IPS-20b (cell line): Measurements from ENCODE around the gene RPL13.
"Not testable (repeated sequence)": the region's sequence is repeated elsewhere in the genome, so short reads cannot be mapped to it uniquely, and the experiment has no call there.

Experiments used
- H3K27ac ChIP-seq: one replicate; pipeline ENCODE4 v1.5.1; 2013; ENCODE audit warnings: low read length
- H3K27me3 ChIP-seq: 2 replicates; pipeline ENCODE4 v1.6.1; 2013; ENCODE audit warnings: mild to moderate bottlenecking, low read length, inconsistent platforms; ENCODE audit not compliant: insufficient read depth
- H3K36me3 ChIP-seq: 2 replicates; pipeline ENCODE4 v1.6.1; 2013; ENCODE audit warnings: low read depth, mild to moderate bottlenecking, inconsistent platforms, low read length, moderate library complexity; ENCODE audit not compliant: insufficient read depth
- H3K4me1 ChIP-seq: 2 replicates; pipeline ENCODE4 v1.6.1; 2013; ENCODE audit warnings: mild to moderate bottlenecking, control low read depth, inconsistent platforms, low read length, moderate library complexity; ENCODE audit not compliant: insufficient read depth
- H3K4me3 ChIP-seq: 2 replicates; pipeline ENCODE4 v1.5.1; 2013; ENCODE audit warnings: mild to moderate bottlenecking, low read length, inconsistent platforms
- H3K9ac ChIP-seq: 2 replicates; pipeline ENCODE4 v1.6.1; 2013; ENCODE audit warnings: low read depth, mild to moderate bottlenecking, inconsistent platforms, low read length, moderate library complexity
- H3K9me3 ChIP-seq: 2 replicates; pipeline ENCODE4 v1.6.1; 2013; ENCODE audit warnings: mild to moderate bottlenecking, low read depth, low read length, inconsistent platforms; ENCODE audit not compliant: insufficient read depth

The RPL13 gene

DNA sequence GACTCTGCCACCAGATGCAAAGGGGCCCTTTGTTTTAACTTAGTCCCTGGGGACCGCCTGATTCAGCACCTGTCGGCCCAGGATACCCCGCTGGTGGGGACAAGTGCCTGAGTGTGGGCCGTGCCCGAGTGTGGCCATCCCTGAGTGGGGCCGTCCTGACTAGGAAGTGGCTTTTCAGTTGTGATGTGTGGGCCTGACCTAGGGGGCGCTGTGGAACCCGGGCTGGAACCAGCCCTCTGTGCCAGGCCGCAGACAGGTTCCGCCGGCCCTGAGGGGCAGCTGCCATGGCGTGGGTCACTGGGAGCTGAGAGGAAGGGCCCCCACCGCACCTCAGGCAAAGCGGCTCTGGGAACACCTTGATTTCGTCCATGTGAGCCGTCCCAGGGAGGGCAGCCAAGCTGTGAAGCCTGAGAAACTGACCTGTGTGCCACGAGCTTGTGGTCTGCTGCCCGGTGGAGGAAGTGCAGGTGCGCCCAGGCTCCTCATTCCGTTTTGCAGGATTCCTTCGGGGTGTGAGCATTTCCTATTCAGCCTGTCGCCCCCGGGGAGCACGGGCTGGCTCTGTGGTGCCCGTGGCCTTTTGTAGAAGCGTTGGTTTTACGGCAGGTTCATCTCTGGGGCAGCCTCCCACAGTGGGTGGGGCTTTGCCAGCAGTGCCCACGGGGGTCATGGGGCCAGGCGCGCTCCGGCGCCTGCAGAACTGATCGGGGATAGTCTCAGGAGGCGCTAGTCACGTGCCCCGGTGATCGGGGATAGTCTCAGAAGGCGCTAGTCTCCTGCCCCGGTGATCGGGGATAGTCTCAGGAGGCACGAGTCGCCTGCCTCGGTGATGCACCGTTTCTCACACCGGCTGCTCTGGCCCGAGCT, 5.3 kb downstream of the RPL13 start:
- Histone ChIP-seq H3K27ac (peak overlapping the region; percentile 28), H3K27me3 (0 out of 2 replicates have a peak, but pooled peaks cover 7% of the 10 kb centered on the region), H3K9me3 (no peaks in the 10 kb centered on the region), H3K4me3 (peak overlapping the region; percentile 63), H3K4me1 (peaks cover 13% of the 10 kb centered on the region), H3K36me3 (peaks cover 36% of the 10 kb centered on the region), H3K9ac (peak overlapping the region; percentile 50; the same call in 1 of the 2 replicates)

DNA sequence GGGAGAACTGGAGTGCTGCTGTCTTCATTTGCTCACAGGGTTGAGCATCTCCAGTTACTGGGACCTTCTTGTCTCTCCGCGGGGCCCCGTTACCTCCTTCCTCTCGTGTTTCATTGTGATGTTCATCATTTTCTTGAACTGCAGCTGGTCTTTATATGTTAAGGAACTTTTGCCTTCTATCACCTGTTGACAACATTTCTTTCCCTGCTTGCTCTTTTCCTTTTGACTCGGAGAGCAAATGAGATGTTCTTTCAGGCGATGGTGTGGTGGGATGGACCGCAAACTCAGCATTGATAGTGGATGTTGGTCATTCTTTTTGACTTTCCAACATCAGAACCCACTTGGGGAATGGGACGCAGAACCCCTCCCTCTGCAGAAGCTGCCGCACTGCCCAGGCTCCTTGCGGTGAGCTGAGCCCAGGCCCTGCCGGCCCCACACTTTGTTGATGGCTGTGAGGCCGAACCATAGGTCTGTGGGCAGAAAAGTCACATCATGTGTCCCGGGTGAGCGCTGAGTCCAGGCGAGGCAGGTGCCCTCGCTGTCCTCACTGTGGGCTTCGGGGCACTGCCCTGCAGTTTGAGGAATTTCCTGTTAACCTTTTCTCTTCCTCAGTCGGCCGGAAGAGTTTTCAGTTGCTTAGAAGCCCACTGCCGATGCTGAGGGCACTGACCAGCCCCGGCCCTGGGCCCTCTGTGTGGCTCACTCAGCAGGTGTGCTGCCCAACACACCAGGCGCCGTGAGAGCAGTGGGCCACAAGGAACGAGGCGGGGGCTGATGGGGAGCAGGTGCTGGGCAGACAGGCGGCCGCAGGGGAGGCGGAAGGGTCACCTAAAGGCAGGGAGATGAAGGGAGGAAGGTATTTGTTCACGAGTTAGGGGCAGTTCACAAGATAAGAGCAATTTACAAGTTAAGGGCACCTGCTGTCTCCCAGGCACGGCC, 7.4 kb downstream of the RPL13 start:
- Histone ChIP-seq H3K36me3 (peaks cover 17% of the 10 kb centered on the region), H3K9me3 (no peaks in the 10 kb centered on the region), H3K4me3 (no peak overlapping the region), H3K4me1 (peaks cover 8% of the 10 kb centered on the region), H3K27ac (no peak overlapping the region), H3K27me3 (peaks cover 17% of the 10 kb centered on the region; the same call in 1 of the 2 replicates), H3K9ac (no peak overlapping the region)

DNA sequence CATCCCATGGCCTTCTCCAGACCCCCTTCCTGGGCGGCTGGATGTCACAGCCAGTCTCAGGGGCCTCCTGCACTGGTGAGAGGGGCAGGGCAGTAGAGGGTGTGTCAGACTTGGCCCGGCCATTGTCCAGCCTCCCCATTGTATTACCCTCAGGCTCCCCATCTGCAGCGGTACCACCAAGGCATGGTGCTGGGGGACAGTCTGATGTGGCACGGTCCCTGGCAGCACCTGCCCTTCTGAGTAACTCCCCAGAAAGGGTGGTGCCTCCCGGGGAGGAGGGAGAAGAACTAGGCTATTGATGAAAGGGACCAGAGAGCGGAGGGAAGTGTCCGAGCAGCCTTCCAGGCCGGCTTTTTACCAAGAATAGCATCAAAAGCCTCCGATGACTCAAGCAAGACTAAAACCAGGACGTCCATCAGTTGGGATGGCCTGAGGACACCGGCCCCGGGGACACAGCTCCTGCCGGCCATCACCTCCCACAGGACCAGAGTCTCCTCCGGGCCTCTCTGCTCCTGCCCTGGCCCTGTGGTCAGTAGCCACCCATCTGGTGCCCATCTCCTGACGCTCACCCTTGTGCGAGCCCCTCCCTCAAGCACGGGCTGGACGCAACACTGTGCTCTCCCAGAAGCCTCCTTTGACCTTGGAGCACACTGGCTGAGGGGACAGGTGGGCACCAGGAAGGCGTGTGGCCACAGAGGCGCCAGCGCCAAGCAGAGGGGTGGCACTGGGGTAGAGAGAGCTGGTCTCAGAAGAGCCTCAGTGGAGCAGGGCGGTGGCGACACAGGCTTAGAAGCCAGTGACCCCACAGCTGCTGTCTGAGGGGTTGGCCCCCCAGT, 9.2 kb downstream of the RPL13 start:
- Histone ChIP-seq H3K36me3 (no peaks in the 10 kb centered on the region), H3K27me3 (peaks cover 33% of the 10 kb centered on the region), H3K4me3 (no peak overlapping the region), H3K9ac (no peak overlapping the region), H3K4me1 (no peaks in the 10 kb centered on the region; the same call in 1 of the 2 replicates), H3K27ac (no peak overlapping the region), H3K9me3 (no peaks in the 10 kb centered on the region)

DNA sequence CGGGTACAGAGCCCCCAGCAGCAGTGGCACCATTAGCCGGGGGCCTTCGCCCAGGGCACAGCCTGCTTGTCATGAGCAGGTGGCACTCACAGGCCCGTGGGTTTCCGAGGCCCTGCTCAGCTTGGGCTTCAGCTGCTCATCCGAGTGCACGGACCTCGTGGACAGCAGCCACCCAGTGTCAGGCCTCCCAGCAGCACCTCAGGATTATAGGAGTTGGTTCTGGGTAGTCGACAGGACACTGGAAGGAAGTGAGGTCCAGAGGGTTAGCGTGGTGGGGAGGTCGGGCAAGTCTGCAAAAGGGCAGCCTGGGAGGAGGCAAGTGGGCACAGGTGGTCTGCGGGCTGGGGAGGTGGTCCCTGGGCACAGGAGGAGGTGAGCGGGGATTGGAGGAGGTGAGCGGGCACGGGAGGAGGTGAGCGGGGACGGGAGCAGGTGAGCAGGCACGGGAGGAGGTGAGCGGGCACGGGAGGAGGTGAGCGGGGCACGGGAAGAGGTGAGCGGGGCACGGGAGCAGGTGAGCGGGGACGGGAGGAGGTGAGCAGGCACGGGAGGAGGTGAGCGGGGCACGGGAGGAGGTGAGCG, 10.0 kb downstream of the RPL13 start:
- Histone ChIP-seq H3K4me1 (no peaks in the 10 kb centered on the region; the same call in 1 of the 2 replicates), H3K36me3 (no peaks in the 10 kb centered on the region), H3K27ac (no peak overlapping the region), H3K9ac (no peak overlapping the region), H3K9me3 (no peaks in the 10 kb centered on the region), H3K4me3 (no peak overlapping the region), H3K27me3 (peaks cover 40% of the 10 kb centered on the region)

DNA sequence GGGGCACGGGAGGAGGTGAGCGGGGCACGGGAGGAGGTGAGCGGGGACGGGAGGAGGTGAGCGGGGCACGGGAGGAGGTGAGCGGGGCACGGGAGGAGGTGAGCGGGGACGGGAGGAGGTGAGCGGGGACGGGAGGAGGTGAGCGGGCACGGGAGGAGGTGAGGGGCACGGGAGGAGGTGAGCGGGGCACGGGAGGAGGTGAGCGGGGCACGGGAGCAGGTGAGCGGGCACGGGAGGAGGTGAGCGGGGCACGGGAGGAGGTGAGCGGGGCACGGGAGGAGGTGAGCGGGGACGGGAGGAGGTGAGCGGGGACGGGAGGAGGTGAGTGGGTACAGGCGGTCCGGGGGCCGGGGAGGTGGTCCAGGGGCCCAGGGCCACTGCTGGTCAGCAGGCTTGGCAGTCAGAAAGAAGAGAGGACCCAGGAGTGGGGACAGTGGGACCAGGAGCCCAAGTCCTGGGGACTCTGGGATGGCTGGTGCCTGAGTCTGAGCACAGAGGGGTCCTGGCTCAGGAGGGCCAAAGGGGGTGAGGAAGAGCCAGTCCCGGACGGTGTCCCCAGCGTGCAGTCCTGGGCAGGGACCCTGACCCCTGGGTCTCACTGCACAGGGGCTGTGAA, 10.6 kb downstream of the RPL13 start:
- H3K27ac ChIP-seq, H3K4me1 ChIP-seq, H3K36me3 ChIP-seq, H3K4me3 ChIP-seq, H3K9ac ChIP-seq, H3K9me3 ChIP-seq: not testable (repeated sequence)
- H3K27me3 ChIP-seq = peaks cover 45% of the 10 kb centered on the region

- no peak overlapping the region for H3K4me3 ChIP-seq
- H3K9ac ChIP-seq = no peak overlapping the region
- peaks cover 51% of the 10 kb centered on the region for H3K27me3 ChIP-seq
- no peaks in the 10 kb centered on the region for H3K9me3 ChIP-seq
- no peaks in the 10 kb centered on the region; the same call in 1 of the 2 replicates for H3K4me1 ChIP-seq
- H3K27ac ChIP-seq = no peak overlapping the region
- H3K36me3 ChIP-seq = no peaks in the 10 kb centered on the region
These were observed 11.2 kb downstream of the RPL13 start for GRCh38 chr16:89571636-89572035.

DNA sequence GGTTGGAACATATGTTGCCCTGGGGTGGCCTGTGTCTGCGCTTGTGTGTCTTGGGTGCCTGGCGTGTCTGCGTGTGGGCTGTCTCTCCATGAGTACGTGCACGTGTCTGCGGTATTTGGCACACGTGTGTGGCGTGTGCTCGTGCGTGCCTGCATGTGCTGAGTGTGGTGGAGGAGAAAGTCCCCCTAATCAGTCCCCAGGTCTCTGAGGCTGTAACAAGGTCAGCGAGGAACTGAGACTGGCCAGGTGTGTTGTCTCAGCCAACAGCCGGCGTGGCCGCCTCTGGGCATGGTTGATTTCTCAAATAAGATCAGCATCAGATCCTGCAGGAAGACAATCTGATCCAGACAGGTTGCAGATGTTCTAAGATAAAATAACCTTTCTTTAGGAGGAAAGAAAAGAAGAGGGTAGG, 11.6 kb downstream of the RPL13 start:
- Histone ChIP-seq H3K4me1 (no peaks in the 10 kb centered on the region; the same call in 1 of the 2 replicates), H3K9me3 (no peaks in the 10 kb centered on the region), H3K9ac (no peak overlapping the region), H3K27ac (no peak overlapping the region), H3K4me3 (no peak overlapping the region), H3K36me3 (no peaks in the 10 kb centered on the region), H3K27me3 (peaks cover 55% of the 10 kb centered on the region)

DNA sequence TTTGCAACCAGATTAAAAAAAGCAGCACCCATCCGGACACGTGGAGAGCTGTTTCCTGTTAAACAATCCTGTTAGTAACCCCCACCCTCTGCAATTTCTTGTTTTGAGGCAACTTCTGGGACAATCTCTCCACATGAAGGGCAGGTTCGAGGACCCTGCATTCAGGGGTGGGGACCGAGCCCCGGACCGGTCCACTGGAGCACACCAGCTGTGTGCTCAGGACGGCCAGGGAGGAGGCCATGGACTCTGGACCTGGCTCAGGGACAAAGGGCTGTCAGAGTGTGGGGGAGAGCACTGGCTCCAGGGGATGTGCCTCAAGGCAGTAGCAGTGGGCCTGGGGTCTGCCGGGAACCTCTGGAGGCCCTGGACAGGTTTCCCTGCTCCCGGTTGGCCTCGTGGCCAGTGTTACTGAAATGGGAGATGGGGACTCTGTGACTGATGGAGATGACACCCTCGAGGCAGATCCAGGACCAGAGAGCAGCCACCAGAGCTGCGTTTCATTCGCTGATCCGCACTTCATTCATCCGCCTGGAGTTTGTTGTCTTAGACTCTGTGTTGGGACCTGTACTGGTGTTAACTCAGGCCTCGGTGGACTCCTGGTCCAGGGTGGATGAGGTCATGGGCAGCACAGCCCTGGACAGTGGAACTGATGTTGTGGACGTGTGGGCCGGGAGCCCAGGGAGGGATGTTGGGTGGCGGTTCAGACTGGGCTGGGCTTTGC, 12.2 kb downstream of the RPL13 start:
- Histone ChIP-seq H3K27ac (no peak overlapping the region), H3K4me3 (no peak overlapping the region), H3K9me3 (no peaks in the 10 kb centered on the region)

DNA sequence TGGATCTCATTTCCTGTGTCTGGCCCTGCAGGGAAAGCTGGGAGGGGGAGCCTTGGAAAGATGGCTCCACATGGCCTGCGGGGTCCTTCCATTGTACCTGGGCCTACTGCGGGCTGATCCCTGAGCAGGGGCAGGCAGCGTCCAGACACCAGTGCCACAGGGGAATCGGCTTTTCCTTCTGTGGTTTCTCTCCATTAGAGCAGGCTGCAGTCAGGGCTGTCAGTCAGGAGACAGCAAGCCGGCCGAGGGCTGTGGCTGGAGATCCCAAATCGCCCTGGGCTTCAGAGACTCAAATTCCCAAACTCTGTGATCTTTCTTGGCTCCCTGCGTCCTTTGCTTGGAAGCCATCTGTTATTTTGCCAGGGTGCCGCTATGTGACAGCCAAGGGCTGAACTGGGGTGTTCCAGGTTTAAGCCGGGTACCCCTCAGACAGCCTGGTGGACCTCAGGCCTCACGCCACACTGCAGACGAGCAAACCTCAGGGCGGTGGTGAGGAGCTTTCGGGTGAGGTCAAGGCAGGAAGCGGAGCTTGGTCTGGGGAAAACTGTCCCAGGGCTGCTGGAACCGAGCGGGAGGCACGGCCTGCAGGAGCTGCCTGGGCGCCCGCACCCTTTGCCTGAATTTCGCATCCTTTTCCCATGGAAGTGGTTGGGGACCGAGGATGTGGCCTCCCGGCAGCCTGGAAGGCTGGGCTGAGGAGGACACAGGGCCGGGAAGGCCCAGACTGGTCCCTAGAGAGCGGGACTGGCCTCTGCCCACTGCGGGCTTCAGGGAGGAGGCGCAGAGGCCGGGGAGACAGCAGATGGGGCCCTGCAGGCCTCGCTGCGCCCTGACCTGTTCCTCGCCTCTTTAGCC, 13.6 kb downstream of the RPL13 start:
- peaks cover 63% of the 10 kb centered on the region for H3K27me3 ChIP-seq
- no peaks in the 10 kb centered on the region for H3K9me3 ChIP-seq
- no peak overlapping the region; the same call in 1 of the 2 replicates for H3K9ac ChIP-seq
- H3K27ac ChIP-seq = no peak overlapping the region
- peak overlapping the region; percentile 64; the same call in 1 of the 2 replicates for H3K4me3 ChIP-seq
- H3K4me1 ChIP-seq = no peaks in the 10 kb centered on the region; the same call in 1 of the 2 replicates
- no peaks in the 10 kb centered on the region for H3K36me3 ChIP-seq

More for the DNA sequence above, 12.2 kb downstream of the RPL13 start:
- Histone ChIP-seq H3K9ac (no peak overlapping the region), H3K27me3 (peaks cover 61% of the 10 kb centered on the region), H3K4me1 (no peaks in the 10 kb centered on the region; the same call in 1 of the 2 replicates), H3K36me3 (no peaks in the 10 kb centered on the region)
